GM23338 (cell line): ENCODE results near the gene GPR108. TPM values are rescaled to one million over a fixed set of nuclear protein-coding genes. Genes with fewer than 3 reads are reported as not detected.

Source experiments
- ATAC-seq: fragments of 200-7000 bp; cut with Tn5 transposase; 3 replicates; pipeline ENCODE4 v1.9.1; 2020
- DNase-seq: peaks from one replicate; pipeline ENCODE4 v3.0.0-alpha.2; 2015; ENCODE audit warnings: low spot score
- H2AFZ ChIP-seq: fragments of 200-600 bp; sonication (generic); 2 replicates; pipeline ENCODE4 v1.8.0; 2016; ENCODE audit warnings: antibody characterized with exemption, mild to moderate bottlenecking, moderate library complexity
- H3F3A ChIP-seq: fragments of 200-600 bp; sonication (generic); replicated peaks from 2 replicates; pipeline ENCODE4 v1.8.0; 2017; ENCODE audit warnings: antibody characterized with exemption, mixed run types, low read depth
- H3K27ac ChIP-seq: fragments of 200-600 bp; sonication (generic); 2 replicates; pipeline ENCODE4 v1.6.1; 2016; ENCODE audit warnings: low read depth
- H3K27me3 ChIP-seq: fragments of 200-600 bp; sonication (generic); 2 replicates; pipeline ENCODE4 v1.8.0; 2016; ENCODE audit warnings: mild to moderate bottlenecking, mixed run types, moderate library complexity; ENCODE audit not compliant: insufficient read depth
- H3K36me3 ChIP-seq: fragments of 200-600 bp; sonication (generic); 2 replicates; pipeline ENCODE4 v1.8.0; 2016; ENCODE audit warnings: mild to moderate bottlenecking; ENCODE audit not compliant: insufficient read depth
- H3K4me1 ChIP-seq: fragments of 200-600 bp; sonication (generic); 2 replicates; pipeline ENCODE4 v1.8.0; 2016; ENCODE audit warnings: mild to moderate bottlenecking, moderate library complexity; ENCODE audit not compliant: insufficient read depth
- H3K4me2 ChIP-seq: fragments of 200-600 bp; sonication (generic); 2 replicates; pipeline ENCODE4 v1.7.1; 2017; ENCODE audit warnings: mixed run types
- H3K4me3 ChIP-seq: fragments of 200-600 bp; sonication (generic); 2 replicates; pipeline ENCODE4 v1.6.1; 2016; ENCODE audit warnings: mixed run types
- H3K79me2 ChIP-seq: fragments of 200-600 bp; sonication (generic); replicated peaks from 2 replicates; pipeline ENCODE4 v1.8.0; 2017; ENCODE audit warnings: mild to moderate bottlenecking; ENCODE audit not compliant: insufficient read depth
- H3K9me2 ChIP-seq: fragments of 200-600 bp; sonication (generic); 2 replicates; pipeline ENCODE4 v1.8.0; 2017; ENCODE audit not compliant: insufficient read depth
- H4K20me1 ChIP-seq: fragments of 200-600 bp; sonication (generic); replicated peaks from 2 replicates; pipeline ENCODE4 v1.8.0; 2017; ENCODE audit warnings: mild to moderate bottlenecking; ENCODE audit not compliant: insufficient read depth
- H3K27ac Mint-ChIP-seq: 2 replicates; pipeline ENCODE4 v1.8.0; 2020; ENCODE audit warnings: inconsistent platforms, mild to moderate bottlenecking, moderate library complexity, mixed read lengths
- H3K27me3 Mint-ChIP-seq: 3 replicates; pipeline ENCODE4 v1.8.0; 2022; ENCODE audit warnings: low read depth, mild to moderate bottlenecking, moderate library complexity, mixed read lengths, inconsistent platforms; ENCODE audit not compliant: insufficient read depth, poor library complexity
- H3K36me3 Mint-ChIP-seq: 3 replicates; pipeline ENCODE4 v1.8.0; 2021; ENCODE audit warnings: low read depth, mild to moderate bottlenecking, inconsistent platforms, moderate library complexity, mixed read lengths
- H3K4me1 Mint-ChIP-seq: 3 replicates; pipeline ENCODE4 v1.8.0; 2020; ENCODE audit warnings: mild to moderate bottlenecking, inconsistent platforms, mixed read lengths
- H3K4me3 Mint-ChIP-seq: 3 replicates; pipeline ENCODE4 v1.8.0; 2021; ENCODE audit warnings: moderate library complexity, mild to moderate bottlenecking, inconsistent platforms, mixed read lengths
- H3K9me3 Mint-ChIP-seq: 3 replicates; pipeline ENCODE4 v1.8.0; 2020; ENCODE audit warnings: moderate library complexity, mild to moderate bottlenecking, inconsistent platforms, mixed read lengths
- CREB1 ChIP-seq: fragments of 250-450 bp; sonication (Bioruptor Pico); IDR thresholded peaks from 2 replicates; pipeline ENCODE4 v1.5.0; 2020; ENCODE audit warnings: low read depth, mild to moderate bottlenecking, moderate library complexity
- CTCF ChIP-seq, 2 experiments: fragments of 200-600 bp in 1 of 2; sonication (generic) in 1 of 2; conservative IDR thresholded peaks; 2 replicates each; pipeline versions ENCODE4 v1.5.1 to v1.6.1; 2016 to 2017; ENCODE audit warnings: antibody characterized with exemption in 2 of 2, low read depth in 2 of 2, mild to moderate bottlenecking in 2 of 2, moderate library complexity in 1 of 2
- EZH2phosphoT487 ChIP-seq: fragments of 200-600 bp; sonication (generic); IDR thresholded peaks from one replicate; pipeline ENCODE4 v1.8.1; 2018; ENCODE audit warnings: antibody characterized with exemption; ENCODE audit not compliant: unreplicated experiment
- JUNB ChIP-seq: IDR thresholded peaks from one replicate; pipeline ENCODE4 v1.6.1; 2016; ENCODE audit warnings: antibody characterized with exemption; ENCODE audit not compliant: unreplicated experiment
- REST ChIP-seq: IDR thresholded peaks from one replicate; pipeline ENCODE4 v1.6.1; 2018; ENCODE audit warnings: antibody characterized with exemption; ENCODE audit not compliant: unreplicated experiment
- STAT1 ChIP-seq: IDR thresholded peaks from one replicate; pipeline ENCODE4 v1.6.1; 2016; ENCODE audit warnings: antibody characterized with exemption; ENCODE audit not compliant: unreplicated experiment
- polyA plus RNA-seq: library from polyadenylated mRNA; unstranded; fragments of >200 nt; fragmentation: Nextera tagmentation; extraction: Ambion mirVana; gene quantifications from 2 replicates; pipeline ENCODE4 v1.2.1, GENCODE V29; 2016
- total RNA-seq: library from RNA; depleted of rRNA; stranded (reverse); fragments of >200 nt; shearing (Covaris generic); gene quantifications from 2 replicates; pipeline ENCODE4 v1.2.3, GENCODE V29; 2014
- TF ChIP-seq, protein P1 (sequence below): fragments of 250-450 bp; sonication (Bioruptor Pico); IDR thresholded peaks from 2 replicates; pipeline ENCODE4 v1.5.0; 2020; ENCODE audit warnings: mild to moderate bottlenecking, moderate library complexity

Gene GPR108
- total and polyA plus RNA-seq, 2 experiments from 2014 or later = 44.8 to 57.9 TPM

GRCh38 chr19:6706633-6706958 lies 30.8 kb downstream of the GPR108 start (continued):
- TF ChIP-seq REST (no peak), EZH2phosphoT487 (no peak), JUNB (no peak), CREB1 (CRISPR knock-in tag) (no peak)

GRCh38 chr19:6705931-6706632 lies 31.3 kb downstream of the GPR108 start:
- Histone ChIP-seq H4K20me1 (no peaks in the 10 kb centered on the region), H3K4me2 (no peak overlapping the region), H2AFZ (no peak overlapping the region), H3K79me2 (no peaks in the 10 kb centered on the region), H3K4me3 (no peak overlapping the region), H3K27me3 (peaks cover 15% of the 10 kb centered on the region), H3K9me2 (no peaks in the 10 kb centered on the region), H3K4me1 (0 out of 2 replicates have a peak, but pooled peaks cover 2% of the 10 kb centered on the region), H3K36me3 (no peaks in the 10 kb centered on the region), H3F3A (no peaks in the 10 kb centered on the region), H3K27ac (no peak overlapping the region)
- Mint-ChIP-seq H3K27ac (no peak overlapping the region), H3K4me1 (no peaks in the 10 kb centered on the region), H3K36me3 (peaks cover 33% of the 10 kb centered on the region), H3K27me3 (peaks cover 8% of the 10 kb centered on the region), H3K4me3 (no peak overlapping the region), H3K9me3 (peaks cover 96% of the 10 kb centered on the region)
- DNase-seq = no peak
- ATAC-seq = no peak
- TF ChIP-seq EZH2phosphoT487 (no peak), REST (no peak), STAT1 (no peak), CREB1 (CRISPR knock-in tag) (no peak), CTCF (conservative IDR thresholded peaks at IDR 0.05; ENCODE audit: low read depth in 2 of 2) (no peak)
- TF ChIP-seq, protein P1, sequence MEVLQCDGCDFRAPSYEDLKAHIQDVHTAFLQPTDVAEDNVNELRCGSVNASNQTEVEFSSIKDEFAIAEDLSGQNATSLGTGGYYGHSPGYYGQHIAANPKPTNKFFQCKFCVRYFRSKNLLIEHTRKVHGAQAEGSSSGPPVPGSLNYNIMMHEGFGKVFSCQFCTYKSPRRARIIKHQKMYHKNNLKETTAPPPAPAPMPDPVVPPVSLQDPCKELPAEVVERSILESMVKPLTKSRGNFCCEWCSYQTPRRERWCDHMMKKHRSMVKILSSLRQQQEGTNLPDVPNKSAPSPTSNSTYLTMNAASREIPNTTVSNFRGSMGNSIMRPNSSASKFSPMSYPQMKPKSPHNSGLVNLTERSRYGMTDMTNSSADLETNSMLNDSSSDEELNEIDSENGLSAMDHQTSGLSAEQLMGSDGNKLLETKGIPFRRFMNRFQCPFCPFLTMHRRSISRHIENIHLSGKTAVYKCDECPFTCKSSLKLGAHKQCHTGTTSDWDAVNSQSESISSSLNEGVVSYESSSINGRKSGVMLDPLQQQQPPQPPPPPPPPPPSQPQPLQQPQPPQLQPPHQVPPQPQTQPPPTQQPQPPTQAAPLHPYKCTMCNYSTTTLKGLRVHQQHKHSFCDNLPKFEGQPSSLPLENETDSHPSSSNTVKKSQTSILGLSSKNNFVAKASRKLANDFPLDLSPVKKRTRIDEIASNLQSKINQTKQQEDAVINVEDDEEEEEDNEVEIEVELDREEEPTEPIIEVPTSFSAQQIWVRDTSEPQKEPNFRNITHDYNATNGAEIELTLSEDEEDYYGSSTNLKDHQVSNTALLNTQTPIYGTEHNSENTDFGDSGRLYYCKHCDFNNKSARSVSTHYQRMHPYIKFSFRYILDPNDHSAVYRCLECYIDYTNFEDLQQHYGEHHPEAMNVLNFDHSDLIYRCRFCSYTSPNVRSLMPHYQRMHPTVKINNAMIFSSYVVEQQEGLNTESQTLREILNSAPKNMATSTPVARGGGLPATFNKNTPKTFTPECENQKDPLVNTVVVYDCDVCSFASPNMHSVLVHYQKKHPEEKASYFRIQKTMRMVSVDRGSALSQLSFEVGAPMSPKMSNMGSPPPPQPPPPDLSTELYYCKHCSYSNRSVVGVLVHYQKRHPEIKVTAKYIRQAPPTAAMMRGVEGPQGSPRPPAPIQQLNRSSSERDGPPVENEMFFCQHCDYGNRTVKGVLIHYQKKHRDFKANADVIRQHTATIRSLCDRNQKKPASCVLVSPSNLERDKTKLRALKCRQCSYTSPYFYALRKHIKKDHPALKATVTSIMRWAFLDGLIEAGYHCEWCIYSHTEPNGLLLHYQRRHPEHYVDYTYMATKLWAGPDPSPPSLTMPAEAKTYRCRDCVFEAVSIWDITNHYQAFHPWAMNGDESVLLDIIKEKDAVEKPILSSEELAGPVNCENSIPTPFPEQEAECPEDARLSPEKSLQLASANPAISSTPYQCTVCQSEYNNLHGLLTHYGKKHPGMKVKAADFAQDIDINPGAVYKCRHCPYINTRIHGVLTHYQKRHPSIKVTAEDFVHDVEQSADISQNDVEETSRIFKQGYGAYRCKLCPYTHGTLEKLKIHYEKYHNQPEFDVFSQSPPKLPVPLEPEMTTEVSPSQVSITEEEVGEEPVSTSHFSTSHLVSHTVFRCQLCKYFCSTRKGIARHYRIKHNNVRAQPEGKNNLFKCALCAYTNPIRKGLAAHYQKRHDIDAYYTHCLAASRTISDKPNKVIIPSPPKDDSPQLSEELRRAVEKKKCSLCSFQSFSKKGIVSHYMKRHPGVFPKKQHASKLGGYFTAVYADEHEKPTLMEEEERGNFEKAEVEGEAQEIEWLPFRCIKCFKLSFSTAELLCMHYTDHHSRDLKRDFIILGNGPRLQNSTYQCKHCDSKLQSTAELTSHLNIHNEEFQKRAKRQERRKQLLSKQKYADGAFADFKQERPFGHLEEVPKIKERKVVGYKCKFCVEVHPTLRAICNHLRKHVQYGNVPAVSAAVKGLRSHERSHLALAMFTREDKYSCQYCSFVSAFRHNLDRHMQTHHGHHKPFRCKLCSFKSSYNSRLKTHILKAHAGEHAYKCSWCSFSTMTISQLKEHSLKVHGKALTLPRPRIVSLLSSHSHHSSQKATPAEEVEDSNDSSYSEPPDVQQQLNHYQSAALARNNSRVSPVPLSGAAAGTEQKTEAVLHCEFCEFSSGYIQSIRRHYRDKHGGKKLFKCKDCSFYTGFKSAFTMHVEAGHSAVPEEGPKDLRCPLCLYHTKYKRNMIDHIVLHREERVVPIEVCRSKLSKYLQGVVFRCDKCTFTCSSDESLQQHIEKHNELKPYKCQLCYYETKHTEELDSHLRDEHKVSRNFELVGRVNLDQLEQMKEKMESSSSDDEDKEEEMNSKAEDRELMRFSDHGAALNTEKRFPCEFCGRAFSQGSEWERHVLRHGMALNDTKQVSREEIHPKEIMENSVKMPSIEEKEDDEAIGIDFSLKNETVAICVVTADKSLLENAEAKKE = no peak
